Activated naive CD4-positive, alpha-beta T cell treated with anti-CD3 and anti-CD28 coated beads, Interleukin-2, amount 10 ng/mL, durations not matched to agents 7 days and 5 days (primary cell): ENCODE results near the gene SCN4A.
A peak's percentile ranks its signal among the peaks of the same experiment; 100 is the strongest.

Experiments used
- CTCF ChIA-PET: fragments of 350-600 bp; sonication (Branson Sonifier 250); formaldehyde crosslinking; loops from one replicate; lab custom pipeline; 2021; ENCODE audit warnings: antibody characterized with exemption; lab: Charles Lee
- DNase-seq: peaks from one replicate; pipeline ENCODE4 v3.0.0-alpha.2; 2020
- H3K27ac Mint-ChIP-seq: one replicate; pipeline ENCODE4 v1.8.0; 2021; ENCODE audit warnings: mild to moderate bottlenecking, moderate library complexity, mixed read lengths
- H3K27me3 Mint-ChIP-seq: one replicate; pipeline ENCODE4 v1.8.0; 2021; ENCODE audit warnings: mild to moderate bottlenecking, mixed read lengths
- H3K36me3 Mint-ChIP-seq: one replicate; pipeline ENCODE4 v1.8.0; 2021; ENCODE audit warnings: mixed read lengths
- H3K4me1 Mint-ChIP-seq: one replicate; pipeline ENCODE4 v1.8.0; 2021; ENCODE audit warnings: mixed read lengths
- H3K4me3 Mint-ChIP-seq: one replicate; pipeline ENCODE4 v1.8.0; 2021; ENCODE audit warnings: mild to moderate bottlenecking, moderate library complexity, mixed read lengths
- H3K9me3 Mint-ChIP-seq: one replicate; pipeline ENCODE4 v1.8.0; 2021; ENCODE audit warnings: mixed read lengths

SCN4A gene

GRCh38 chr17:63949576-63950250, 23.0 kb downstream of the SCN4A start:
- peaks cover 41% of the 10 kb centered on the region for H3K4me1 Mint-ChIP-seq
- no peaks in the 10 kb centered on the region for H3K9me3 Mint-ChIP-seq
- no peak overlapping the region for H3K4me3 Mint-ChIP-seq
- CTCF ChIA-PET, result interaction anchor here (0.6 to 2.5 kb wide), 12 partner anchors 10 to 101 kb away, joined by 3 to 22 read pairs (median 4); partner anchors contain the start of genes CD79B and GH1
- no peak overlapping the region for H3K27ac Mint-ChIP-seq
- H3K36me3 Mint-ChIP-seq, result no peaks in the 10 kb centered on the region
- DNase-seq, result no peak
- peaks cover 68% of the 10 kb centered on the region for H3K27me3 Mint-ChIP-seq

- no peaks in the 10 kb centered on the region for H3K36me3 Mint-ChIP-seq
- CTCF ChIA-PET, result interaction anchor here (0.8 to 1.2 kb wide), 4 partner anchors 11 to 37 kb away, joined by 3 to 5 read pairs (median 4); no protein-coding TSS in a partner anchor
- no peak for DNase-seq
- no peak overlapping the region for H3K4me3 Mint-ChIP-seq
- H3K9me3 Mint-ChIP-seq, result no peaks in the 10 kb centered on the region
- H3K27me3 Mint-ChIP-seq, result peaks cover 75% of the 10 kb centered on the region
- H3K27ac Mint-ChIP-seq, result no peak overlapping the region
- H3K4me1 Mint-ChIP-seq, result peaks cover 29% of the 10 kb centered on the region
These were observed 24.2 kb downstream of the SCN4A start for GRCh38 chr17:63948521-63948920.

GRCh38 chr17:63947711-63948330, 24.9 kb downstream of the SCN4A start:
- no peaks in the 10 kb centered on the region for H3K9me3 Mint-ChIP-seq
- peaks cover 27% of the 10 kb centered on the region for H3K4me1 Mint-ChIP-seq
- CTCF ChIA-PET, result interaction anchor here (2.2 to 3.1 kb wide), 5 partner anchors 16 to 186 kb away, joined by 17 to 62 read pairs (median 20); partner anchors contain the start of genes CD79B and GH1
- DNase-seq, result no peak
- no peaks in the 10 kb centered on the region for H3K36me3 Mint-ChIP-seq
- no peak overlapping the region for H3K4me3 Mint-ChIP-seq
- H3K27ac Mint-ChIP-seq, result no peak overlapping the region
- H3K27me3 Mint-ChIP-seq, result peaks cover 82% of the 10 kb centered on the region

GRCh38 chr17:63946440-63947363, 26.0 kb downstream of the SCN4A start:
- no peaks in the 10 kb centered on the region for H3K9me3 Mint-ChIP-seq
- peak; percentile 72 for DNase-seq
- H3K4me3 Mint-ChIP-seq, result peak overlapping the region; percentile 54
- peak overlapping the region; percentile 85 for H3K27ac Mint-ChIP-seq
- H3K4me1 Mint-ChIP-seq, result peaks cover 23% of the 10 kb centered on the region
- CTCF ChIA-PET, result interaction anchor here (0.9 to 3.1 kb wide), 28 partner anchors 11 to 187 kb away, joined by 3 to 62 read pairs (median 6); partner anchors contain the start of genes CD79B, CSHL1, GH1 and ICAM2
- H3K36me3 Mint-ChIP-seq, result no peaks in the 10 kb centered on the region
- H3K27me3 Mint-ChIP-seq, result peaks cover 81% of the 10 kb centered on the region

- no peaks in the 10 kb centered on the region for H3K9me3 Mint-ChIP-seq
- CTCF ChIA-PET, result interaction anchor here (0.9 to 3.1 kb wide), 28 partner anchors 12 to 188 kb away, joined by 3 to 62 read pairs (median 6); partner anchors contain the start of genes CD79B, CSHL1, GH1 and ICAM2
- no peaks in the 10 kb centered on the region for H3K36me3 Mint-ChIP-seq
- H3K4me3 Mint-ChIP-seq, result no peak overlapping the region
- peak overlapping the region; percentile 33 for H3K27ac Mint-ChIP-seq
- H3K4me1 Mint-ChIP-seq, result peaks cover 23% of the 10 kb centered on the region
- peak; percentile 33 for DNase-seq
- H3K27me3 Mint-ChIP-seq, result peaks cover 84% of the 10 kb centered on the region
These were observed 26.8 kb downstream of the SCN4A start for GRCh38 chr17:63945784-63946439.

- Mint-ChIP-seq H3K9me3 (no peaks in the 10 kb centered on the region), H3K27me3 (peaks cover 87% of the 10 kb centered on the region), H3K27ac (no peak overlapping the region), H3K36me3 (no peaks in the 10 kb centered on the region), H3K4me1 (peaks cover 23% of the 10 kb centered on the region), H3K4me3 (no peak overlapping the region)
- DNase-seq, result no peak
- CTCF ChIA-PET, result interaction anchor here (1.6 to 3.1 kb wide), 6 partner anchors 17 to 81 kb away, joined by 7 to 62 read pairs (median 17); partner anchors contain the start of genes CSHL1 and GH1
These were observed 27.8 kb downstream of the SCN4A start for GRCh38 chr17:63944736-63945499.

GRCh38 chr17:63943745-63944144, 29.0 kb downstream of the SCN4A start:
- Mint-ChIP-seq H3K36me3 (no peaks in the 10 kb centered on the region), H3K9me3 (no peaks in the 10 kb centered on the region), H3K27ac (no peak overlapping the region), H3K27me3 (peaks cover 82% of the 10 kb centered on the region), H3K4me1 (peaks cover 32% of the 10 kb centered on the region), H3K4me3 (no peak overlapping the region)
- CTCF ChIA-PET, result no interaction called here
- DNase-seq, result no peak

- Mint-ChIP-seq H3K4me3 (no peak overlapping the region), H3K27ac (peak overlapping the region; percentile 61), H3K27me3 (peaks cover 87% of the 10 kb centered on the region), H3K9me3 (no peaks in the 10 kb centered on the region), H3K36me3 (no peaks in the 10 kb centered on the region), H3K4me1 (peaks cover 38% of the 10 kb centered on the region)
- CTCF ChIA-PET, result no interaction called here
- DNase-seq, result no peak
These were observed 30.3 kb downstream of the SCN4A start for GRCh38 chr17:63942309-63942985.

GRCh38 chr17:63941751-63942150, 31.0 kb downstream of the SCN4A start:
- no peaks in the 10 kb centered on the region for H3K36me3 Mint-ChIP-seq
- no peak overlapping the region for H3K4me3 Mint-ChIP-seq
- DNase-seq, result no peak
- no peak overlapping the region for H3K27ac Mint-ChIP-seq
- no peaks in the 10 kb centered on the region for H3K9me3 Mint-ChIP-seq
- H3K27me3 Mint-ChIP-seq, result peaks cover 90% of the 10 kb centered on the region
- H3K4me1 Mint-ChIP-seq, result peaks cover 33% of the 10 kb centered on the region
- CTCF ChIA-PET, result no interaction called here

- H3K4me3 Mint-ChIP-seq, result no peak overlapping the region
- CTCF ChIA-PET, result no interaction called here
- DNase-seq, result no peak
- H3K9me3 Mint-ChIP-seq, result no peaks in the 10 kb centered on the region
- H3K36me3 Mint-ChIP-seq, result no peaks in the 10 kb centered on the region
- H3K27me3 Mint-ChIP-seq, result peaks cover 85% of the 10 kb centered on the region
- peaks cover 28% of the 10 kb centered on the region for H3K4me1 Mint-ChIP-seq
- H3K27ac Mint-ChIP-seq, result peak overlapping the region; percentile 33
These were observed 31.6 kb downstream of the SCN4A start for GRCh38 chr17:63941162-63941561.

GRCh38 chr17:63940584-63940983, 32.1 kb downstream of the SCN4A start:
- Mint-ChIP-seq H3K27me3 (peaks cover 85% of the 10 kb centered on the region), H3K4me1 (peaks cover 25% of the 10 kb centered on the region), H3K36me3 (no peaks in the 10 kb centered on the region), H3K9me3 (no peaks in the 10 kb centered on the region), H3K4me3 (no peak overlapping the region), H3K27ac (no peak overlapping the region)
- CTCF ChIA-PET, result interaction anchor here (1.0 to 1.8 kb wide), 2 partner anchors 9 to 53 kb away, joined by 3 read pairs; no protein-coding TSS in a partner anchor
- no peak for DNase-seq

GRCh38 chr17:63939884-63940283, 32.8 kb downstream of the SCN4A start:
- H3K9me3 Mint-ChIP-seq, result no peaks in the 10 kb centered on the region
- no peak overlapping the region for H3K4me3 Mint-ChIP-seq
- no peaks in the 10 kb centered on the region for H3K36me3 Mint-ChIP-seq
- DNase-seq, result no peak
- H3K4me1 Mint-ChIP-seq, result peaks cover 18% of the 10 kb centered on the region
- H3K27ac Mint-ChIP-seq, result no peak overlapping the region
- peaks cover 85% of the 10 kb centered on the region for H3K27me3 Mint-ChIP-seq
- CTCF ChIA-PET, result interaction anchor here (1.0 to 1.8 kb wide), 3 partner anchors 9 to 54 kb away, joined by 3 to 4 read pairs (median 3); no protein-coding TSS in a partner anchor
